GM12878 (cell line): ENCODE data around the gene RAP1GAP. TPM values are rescaled to one million over a fixed set of nuclear protein-coding genes. Genes with fewer than 3 reads are reported as not detected.

Experiments used
- ATAC-seq: fragments of 200-7000 bp; cut with Tn5 transposase; 3 replicates; pipeline ENCODE4 v1.9.1; 2020; ENCODE audit warnings: mild to moderate bottlenecking, moderate library complexity
- BruUV-seq: library from RNA; stranded (reverse); fragments of 400-500 nt; replicated peaks from 2 replicates; lab custom pipeline; 2021; lab: Mats Ljungman, UMichigan
- CTCF ChIA-PET: fragments of 300-600 bp; sonication (Branson Sonifier 250); formaldehyde crosslinking; extraction: SDS; loops from one replicate; lab custom pipeline; 2021; ENCODE audit warnings: inconsistent platforms; lab: Yijun Ruan, JAX
- POLR2A ChIA-PET: fragments of 350-600 bp; formaldehyde crosslinking; extraction: SDS; loops from one replicate; lab custom pipeline; 2021; ENCODE audit warnings: inconsistent platforms; lab: Charles Lee
- RAD21 ChIA-PET: fragments of 300-600 bp; sonication (Branson Sonifier 250); formaldehyde crosslinking; loops from one replicate; lab custom pipeline; 2023; ENCODE audit warnings: antibody characterized with exemption; ENCODE audit not compliant: unreplicated experiment; lab: Charles Lee
- SMC1A ChIA-PET: fragments of 300-600 bp; sonication (Branson Sonifier 250); formaldehyde crosslinking; loops from one replicate; lab custom pipeline; 2023; ENCODE audit not compliant: unreplicated experiment, uncharacterized antibody; lab: Charles Lee
- DNase-seq: peaks from one replicate; pipeline ENCODE4 v3.0.0-alpha.2; 2011; ENCODE audit warnings: low read depth, low spot score
- FAIRE-seq: peaks from 3 replicates; lab custom pipeline; 2011; peaks lifted over from hg19 to GRCh38; lab: Jason Lieb, UNC
- H2AFZ ChIP-seq: 2 replicates; pipeline ENCODE4 v1.6.0; 2011; ENCODE audit warnings: low read depth, low read length, control low read depth; ENCODE audit not compliant: control insufficient read depth
- H3K27ac ChIP-seq: 2 replicates; pipeline ENCODE4 v1.5.1; 2011; ENCODE audit warnings: control low read depth; ENCODE audit not compliant: control insufficient read depth, insufficient read depth
- H3K27me3 ChIP-seq, 2 experiments: replicated peaks in 1 of 2; 2 replicates each; pipeline versions ENCODE4 v1.6.0 to v1.6.1; 2011; ENCODE audit warnings: low read length in 1 of 2; ENCODE audit not compliant: control insufficient read depth in 2 of 2, insufficient read depth in 2 of 2
- H3K36me3 ChIP-seq, 2 experiments: 2 replicates each; pipeline ENCODE4 v1.5.1; 2011; ENCODE audit warnings: low read length in 1 of 2; ENCODE audit not compliant: control insufficient read depth in 2 of 2, insufficient read depth in 2 of 2
- H3K4me1 ChIP-seq: 2 replicates; pipeline ENCODE4 v1.6.1; 2011; ENCODE audit warnings: mild to moderate bottlenecking, low read length, moderate library complexity, mixed read lengths; ENCODE audit not compliant: control insufficient read depth, insufficient read depth
- H3K4me2 ChIP-seq: 2 replicates; pipeline ENCODE4 v1.6.0; 2011; ENCODE audit warnings: control low read depth; ENCODE audit not compliant: control insufficient read depth, insufficient read depth
- H3K4me3 ChIP-seq: fragments of 200-600 bp; sonication (generic); 2 replicates; pipeline ENCODE4 v1.5.1; 2016
- H3K79me2 ChIP-seq: 2 replicates; pipeline ENCODE4 v1.6.0; 2011; ENCODE audit warnings: low read length; ENCODE audit not compliant: control insufficient read depth, insufficient read depth
- H3K9ac ChIP-seq: 2 replicates; pipeline ENCODE4 v1.8.0; 2011; ENCODE audit warnings: low read length, control low read depth, mixed read lengths; ENCODE audit not compliant: control insufficient read depth, insufficient read depth
- H3K9me3 ChIP-seq: replicated peaks from 3 replicates; pipeline ENCODE4 v1.5.1; 2011; ENCODE audit warnings: mild to moderate bottlenecking, low read length; ENCODE audit not compliant: control insufficient read depth, insufficient read depth
- H4K20me1 ChIP-seq: 2 replicates; pipeline ENCODE4 v1.6.0; 2011; ENCODE audit not compliant: control insufficient read depth, insufficient read depth
- ATF7 ChIP-seq: fragments of 450-650 bp; IDR thresholded peaks from 2 replicates; pipeline ENCODE4 v1.6.1; 2016; ENCODE audit warnings: low read depth, mild to moderate bottlenecking
- BACH1 ChIP-seq: fragments of 450-650 bp; IDR thresholded peaks from 2 replicates; pipeline ENCODE4 v1.6.1; 2017; ENCODE audit warnings: mild to moderate bottlenecking, borderline replicate concordance
- BCL11A ChIP-seq: IDR thresholded peaks from 2 replicates; pipeline ENCODE4 v1.6.1; 2011; ENCODE audit warnings: low read depth, low read length
- ETV6 ChIP-seq, 2 experiments: fragments of 450-650 bp in 1 of 2; IDR thresholded peaks in 1 of 2; conservative IDR thresholded peaks in 1 of 2; 2 replicates each; pipeline ENCODE4 v1.6.1; 2014; ENCODE audit warnings: antibody characterized with exemption in 1 of 2, borderline replicate concordance in 1 of 2, low read depth in 1 of 2, mild to moderate bottlenecking in 1 of 2, moderate library complexity in 1 of 2
- EZH2 ChIP-seq: IDR thresholded peaks from 2 replicates; pipeline ENCODE4 v1.6.1; 2012; ENCODE audit warnings: low read depth, mild to moderate bottlenecking, control low read depth, inconsistent platforms, low read length, borderline replicate concordance; ENCODE audit not compliant: control insufficient read depth
- IKZF2 ChIP-seq, 2 experiments: fragments of 450-650 bp; IDR thresholded peaks; 2 replicates each; pipeline ENCODE4 v1.6.1; 2017; ENCODE audit warnings: mild to moderate bottlenecking in 2 of 2, moderate library complexity in 2 of 2
- JUND ChIP-seq: IDR thresholded peaks from 2 replicates; pipeline ENCODE4 v1.6.1; 2012; ENCODE audit warnings: low read depth, mild to moderate bottlenecking, low read length, improper control_type of control experiment, moderate library complexity
- MTA2 ChIP-seq: fragments of 450-650 bp; IDR thresholded peaks from 2 replicates; pipeline ENCODE4 v1.6.1; 2016; ENCODE audit warnings: low read depth, mild to moderate bottlenecking, moderate library complexity
- NR2F1 ChIP-seq: fragments of 450-650 bp; conservative IDR thresholded peaks from 2 replicates; pipeline ENCODE4 v1.6.1; 2017; ENCODE audit warnings: mild to moderate bottlenecking
- POLR2A ChIP-seq: IDR thresholded peaks from 2 replicates; pipeline ENCODE4 v1.6.1; 2011; ENCODE audit warnings: low read depth, mild to moderate bottlenecking, low read length
- SREBF1 ChIP-seq: IDR thresholded peaks from 2 replicates; pipeline ENCODE4 v1.6.1; 2012; ENCODE audit warnings: mild to moderate bottlenecking, low read length
- SRF ChIP-seq, 2 experiments: IDR thresholded peaks; 2 replicates each; pipeline ENCODE4 v1.6.1; 2011; ENCODE audit warnings: low read depth in 2 of 2, low read length in 2 of 2, mild to moderate bottlenecking in 1 of 2, moderate library complexity in 1 of 2
- TBL1XR1 ChIP-seq: IDR thresholded peaks from 2 replicates; pipeline ENCODE4 v1.6.1; 2012; ENCODE audit warnings: low read depth, low read length, improper control_type of control experiment
- USF1 ChIP-seq: IDR thresholded peaks from 2 replicates; pipeline ENCODE4 v1.6.1; 2011; ENCODE audit warnings: borderline replicate concordance, low read depth, mild to moderate bottlenecking, moderate library complexity, mixed read lengths, low read length; ENCODE audit not compliant: insufficient read depth; ENCODE audit errors: extremely low read length
- ZNF207 ChIP-seq: fragments of 450-650 bp; IDR thresholded peaks from 2 replicates; pipeline ENCODE4 v1.6.1; 2014; ENCODE audit warnings: antibody characterized with exemption, mild to moderate bottlenecking, borderline replicate concordance
- WGBS: methylation state at CpG from one replicate; pipeline ENCODE4 v1.1.6; 2016; ENCODE audit warnings: low lambda C conversion rate; ENCODE audit not compliant: insufficient replicate concordance, insufficient coverage; ENCODE audit errors: missing lambda C conversion rate; 5-methylcytosine and 5-hydroxymethylcytosine counted together
- in situ Hi-C: fragments of 300-500 bp; cut with MboI; formaldehyde crosslinking; loops from 9 replicates; pipeline ENCODE4 v1.14.3; 2018; ENCODE audit warnings: mixed read lengths
- intact Hi-C: fragments of 100-400 bp; cut with micrococcal nuclease; formaldehyde crosslinking; loops from one replicate; pipeline ENCODE4 v1.14.2; 2022; ENCODE audit not compliant: unreplicated experiment
- polyA plus RNA-seq, 11 experiments: library from polyadenylated mRNA; depleted of rRNA in 4 of 11; unstranded in 6 of 11; stranded (reverse) in 5 of 11; fragments of >200 nt; fragmentation: Nextera tagmentation in 4 of 11; fragmentation: Illumina TruSeq in 1 of 11; extraction: Ambion mirVana in 4 of 11; extraction: Trizol in 1 of 11; gene quantifications; 1 replicate in 1 of 11; 2 replicates in 10 of 11; pipeline versions ENCODE4 v1.2.1 to v1.2.3, GENCODE V29; 2011 to 2016; ENCODE audit warnings: inconsistent platforms in 2 of 11, missing spikeins in 2 of 11, low read depth in 1 of 11
- total RNA-seq, 4 experiments: library from RNA; depleted of rRNA in 3 of 4; stranded (reverse); fragments of >200 nt in 3 of 4; fragmentation: Illumina TruSeq in 1 of 4; extraction: Trizol in 1 of 4; gene quantifications; 2 replicates each; pipeline versions ENCODE4 v1.2.1 to v1.2.3, GENCODE V29; 2013 to 2021
- TF ChIP-seq, protein P1 (sequence below): fragments of 450-650 bp; IDR thresholded peaks from 2 replicates; pipeline ENCODE4 v1.6.1; 2014; ENCODE audit warnings: mild to moderate bottlenecking
- TF ChIP-seq, protein P2 (sequence below): fragments of 450-650 bp; formaldehyde crosslinking; IDR thresholded peaks from 2 replicates; pipeline ENCODE4 v1.4.0; 2022; ENCODE audit warnings: mild to moderate bottlenecking, moderate library complexity

Gene RAP1GAP
- total and polyA plus RNA-seq, 10 of the 15 experiments (the other 5 are each of a cell fraction or from before 2014, with no cell fraction given) = 0.04 to 0.96 (median 0.09) TPM; not detected in 3

- TF ChIP-seq JUND (no peak), TBL1XR1 (no peak), POLR2A (no peak), IKZF2 (IDR thresholded peaks at IDR 0.05) (no peak)
- TF ChIP-seq, all 136 proteins: peak for 0
Measured at GRCh38 chr1:21552715-21553114, 116.4 kb downstream of the RAP1GAP start (continued).

- Histone ChIP-seq H3K4me2 (no peak overlapping the region), H3K9me3 (no peaks in the 10 kb centered on the region), H3K27ac (no peak overlapping the region), H4K20me1 (no peaks in the 10 kb centered on the region), H3K4me3 (no peak overlapping the region), H3K4me1 (no peaks in the 10 kb centered on the region), H3K27me3 (no peaks in the 10 kb centered on the region; a peak in 1 of 4 replicates), H2AFZ (no peak overlapping the region), H3K79me2 (no peaks in the 10 kb centered on the region), H3K36me3 (no peaks in the 10 kb centered on the region), H3K9ac (no peak overlapping the region)
- ATAC-seq (no peak), FAIRE-seq (no peak), DNase-seq (no peak)
- in situ Hi-C loops (no loop called here), intact Hi-C loops (no loop called here)
- WGBS = 65% methylated on average over 12 of the region's 12 CpGs
- ChIA-PET RAD21 (interaction anchor here (1.0 kb wide), 1 partner anchor 42 kb away, joined by 3 read pairs; the partner anchor contains the start of gene ALPL), POLR2A (no interaction called here), CTCF (interaction anchor here (1.4 kb wide), 1 partner anchor 15 kb away, joined by 3 read pairs; no protein-coding TSS in a partner anchor), SMC1A (no interaction called here)
- no TSS peak for BruUV-seq
- TF ChIP-seq ETV6 (conservative IDR thresholded peaks at IDR 0.05 in 1 of 2, IDR thresholded peaks at IDR 0.05 in 1 of 2; ENCODE audit: borderline replicate concordance in 1 of 2, low read depth in 1 of 2) = no peak
- TF ChIP-seq NR2F1 = no peak
- no peak for TF ChIP-seq SREBF1
- no peak for TF ChIP-seq SRF (IDR thresholded peaks at IDR 0.05; ENCODE audit: low read depth in 2 of 2, low read length in 2 of 2)
- TF ChIP-seq USF1 = no peak
- TF ChIP-seq BCL11A = no peak
- no peak for TF ChIP-seq ZNF207
- TF ChIP-seq MTA2 = no peak
- no peak for TF ChIP-seq EZH2
- no peak for TF ChIP-seq BACH1
- TF ChIP-seq, protein P1, sequence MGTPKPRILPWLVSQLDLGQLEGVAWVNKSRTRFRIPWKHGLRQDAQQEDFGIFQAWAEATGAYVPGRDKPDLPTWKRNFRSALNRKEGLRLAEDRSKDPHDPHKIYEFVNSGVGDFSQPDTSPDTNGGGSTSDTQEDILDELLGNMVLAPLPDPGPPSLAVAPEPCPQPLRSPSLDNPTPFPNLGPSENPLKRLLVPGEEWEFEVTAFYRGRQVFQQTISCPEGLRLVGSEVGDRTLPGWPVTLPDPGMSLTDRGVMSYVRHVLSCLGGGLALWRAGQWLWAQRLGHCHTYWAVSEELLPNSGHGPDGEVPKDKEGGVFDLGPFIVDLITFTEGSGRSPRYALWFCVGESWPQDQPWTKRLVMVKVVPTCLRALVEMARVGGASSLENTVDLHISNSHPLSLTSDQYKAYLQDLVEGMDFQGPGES = no peak
- TF ChIP-seq ATF7 = no peak
- TF ChIP-seq, protein P2, sequence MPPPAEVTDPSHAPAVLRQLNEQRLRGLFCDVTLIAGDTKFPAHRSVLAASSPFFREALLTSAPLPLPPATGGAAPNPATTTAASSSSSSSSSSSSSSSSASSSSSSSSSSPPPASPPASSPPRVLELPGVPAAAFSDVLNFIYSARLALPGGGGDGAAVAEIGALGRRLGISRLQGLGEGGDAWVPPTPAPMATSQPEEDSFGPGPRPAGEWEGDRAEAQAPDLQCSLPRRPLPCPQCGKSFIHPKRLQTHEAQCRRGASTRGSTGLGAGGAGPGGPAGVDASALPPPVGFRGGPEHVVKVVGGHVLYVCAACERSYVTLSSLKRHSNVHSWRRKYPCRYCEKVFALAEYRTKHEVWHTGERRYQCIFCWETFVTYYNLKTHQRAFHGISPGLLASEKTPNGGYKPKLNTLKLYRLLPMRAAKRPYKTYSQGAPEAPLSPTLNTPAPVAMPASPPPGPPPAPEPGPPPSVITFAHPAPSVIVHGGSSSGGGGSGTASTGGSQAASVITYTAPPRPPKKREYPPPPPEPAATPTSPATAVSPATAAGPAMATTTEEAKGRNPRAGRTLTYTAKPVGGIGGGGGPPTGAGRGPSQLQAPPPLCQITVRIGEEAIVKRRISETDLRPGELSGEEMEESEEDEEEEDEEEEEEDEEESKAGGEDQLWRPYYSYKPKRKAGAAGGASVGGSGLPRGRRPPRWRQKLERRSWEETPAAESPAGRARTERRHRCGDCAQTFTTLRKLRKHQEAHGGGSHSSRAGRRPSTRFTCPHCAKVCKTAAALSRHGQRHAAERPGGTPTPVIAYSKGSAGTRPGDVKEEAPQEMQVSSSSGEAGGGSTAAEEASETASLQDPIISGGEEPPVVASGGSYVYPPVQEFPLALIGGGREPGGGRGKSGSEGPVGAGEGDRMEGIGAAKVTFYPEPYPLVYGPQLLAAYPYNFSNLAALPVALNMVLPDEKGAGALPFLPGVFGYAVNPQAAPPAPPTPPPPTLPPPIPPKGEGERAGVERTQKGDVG (CRISPR knock-in tag) = no peak
Measured at GRCh38 chr1:21550866-21551475, 118.2 kb downstream of the RAP1GAP start.
